ENCODE results near the gene PRMT5. TPM values are rescaled to one million over a fixed set of nuclear protein-coding genes. Genes with fewer than 3 reads are reported as not detected.
A peak's percentile ranks its signal among the peaks of the same experiment; 100 is the strongest.
"Not testable (repeated sequence)": the region's sequence is repeated elsewhere in the genome, so short reads cannot be mapped to it uniquely, and the experiment has no call there.

PRMT5 gene
- total RNA-seq, 1 experiment from 2014 or later: 92.8 TPM

GRCh38 chr14:22945642-22946041 lies 16.5 kb upstream of the PRMT5 start:
- in situ Hi-C loops (cut with HindIII; ENCODE audit: low pct_unique_long_range_greater_than_20kb, low sequenced_read_pairs): no loop called here
- no peak for DNase-seq (ENCODE audit: low read depth)

- no peak for DNase-seq (ENCODE audit: low read depth)
- in situ Hi-C loops (cut with HindIII; ENCODE audit: low pct_unique_long_range_greater_than_20kb, low sequenced_read_pairs): no loop called here
Observed at GRCh38 chr14:22939684-22940083, 10.5 kb upstream of the PRMT5 start.

GRCh38 chr14:22935156-22935555 lies 6.0 kb upstream of the PRMT5 start:
- in situ Hi-C loops (cut with HindIII; ENCODE audit: low pct_unique_long_range_greater_than_20kb, low sequenced_read_pairs): no loop called here
- no peak for DNase-seq (ENCODE audit: low read depth)

GRCh38 chr14:22932146-22932545 lies 3.0 kb upstream of the PRMT5 start:
- in situ Hi-C loops (cut with HindIII; ENCODE audit: low pct_unique_long_range_greater_than_20kb, low sequenced_read_pairs): no loop called here
- no peak for DNase-seq (ENCODE audit: low read depth)

- no peak for DNase-seq (ENCODE audit: low read depth)
- in situ Hi-C loops (cut with HindIII; ENCODE audit: low pct_unique_long_range_greater_than_20kb, low sequenced_read_pairs): no loop called here
Observed at GRCh38 chr14:22929961-22930364, 787 bp upstream of the PRMT5 start.

- no peak for DNase-seq (ENCODE audit: low read depth)
- in situ Hi-C loops (cut with HindIII; ENCODE audit: low pct_unique_long_range_greater_than_20kb, low sequenced_read_pairs): no loop called here
Observed at GRCh38 chr14:22928237-22929103, 706 bp downstream of the PRMT5 start.

- DNase-seq (ENCODE audit: low read depth): no peak
- in situ Hi-C loops (cut with HindIII; ENCODE audit: low pct_unique_long_range_greater_than_20kb, low sequenced_read_pairs): no loop called here
Observed at GRCh38 chr14:22926316-22926715, 2.9 kb downstream of the PRMT5 start.

GRCh38 chr14:22925513-22925912 lies 3.7 kb downstream of the PRMT5 start:
- DNase-seq (ENCODE audit: low read depth): no peak
- in situ Hi-C loops (cut with HindIII; ENCODE audit: low pct_unique_long_range_greater_than_20kb, low sequenced_read_pairs): no loop called here

GRCh38 chr14:22923746-22924145 lies 5.4 kb downstream of the PRMT5 start:
- no peak for DNase-seq (ENCODE audit: low read depth)
- in situ Hi-C loops (cut with HindIII; ENCODE audit: low pct_unique_long_range_greater_than_20kb, low sequenced_read_pairs): no loop called here

GRCh38 chr14:22922294-22922693 lies 6.9 kb downstream of the PRMT5 start:
- in situ Hi-C loops (cut with HindIII; ENCODE audit: low pct_unique_long_range_greater_than_20kb, low sequenced_read_pairs): no loop called here
- DNase-seq (ENCODE audit: low read depth): no peak

GRCh38 chr14:22920697-22921096 lies 8.5 kb downstream of the PRMT5 start:
- no peak for DNase-seq (ENCODE audit: low read depth)
- in situ Hi-C loops (cut with HindIII; ENCODE audit: low pct_unique_long_range_greater_than_20kb, low sequenced_read_pairs): no loop called here

- no peak for DNase-seq (ENCODE audit: low read depth)
- in situ Hi-C loops (cut with HindIII; ENCODE audit: low pct_unique_long_range_greater_than_20kb, low sequenced_read_pairs): no loop called here
Observed at GRCh38 chr14:22919601-22919921, 9.6 kb downstream of the PRMT5 start.

- DNase-seq (ENCODE audit: low read depth): peak; percentile 99
- in situ Hi-C loops (cut with HindIII; ENCODE audit: low pct_unique_long_range_greater_than_20kb, low sequenced_read_pairs): no loop called here
Observed at GRCh38 chr14:22918804-22919600, 10.2 kb downstream of the PRMT5 start, which contains the start of gene RBM23. RBM23 (minus strand) TSS chr14:22919149.

- DNase-seq (ENCODE audit: low read depth): no peak
- in situ Hi-C loops (cut with HindIII; ENCODE audit: low pct_unique_long_range_greater_than_20kb, low sequenced_read_pairs): no loop called here
Observed at GRCh38 chr14:22915886-22916521, 13.2 kb downstream of the PRMT5 start.

- in situ Hi-C loops (cut with HindIII; ENCODE audit: low pct_unique_long_range_greater_than_20kb, low sequenced_read_pairs); DNase-seq (ENCODE audit: low read depth): not testable (repeated sequence)
Observed at GRCh38 chr14:22914836-22915235, 14.3 kb downstream of the PRMT5 start.

- in situ Hi-C loops (cut with HindIII; ENCODE audit: low pct_unique_long_range_greater_than_20kb, low sequenced_read_pairs): no loop called here
- DNase-seq (ENCODE audit: low read depth): no peak
Observed at GRCh38 chr14:22910916-22911315, 18.3 kb downstream of the PRMT5 start.

- no peak for DNase-seq (ENCODE audit: low read depth)
- in situ Hi-C loops (cut with HindIII; ENCODE audit: low pct_unique_long_range_greater_than_20kb, low sequenced_read_pairs): no loop called here
Observed at GRCh38 chr14:22908601-22909000, 20.6 kb downstream of the PRMT5 start.

GRCh38 chr14:22907429-22907828 lies 21.7 kb downstream of the PRMT5 start:
- in situ Hi-C loops (cut with HindIII; ENCODE audit: low pct_unique_long_range_greater_than_20kb, low sequenced_read_pairs): no loop called here
- no peak for DNase-seq (ENCODE audit: low read depth)

- in situ Hi-C loops (cut with HindIII; ENCODE audit: low pct_unique_long_range_greater_than_20kb, low sequenced_read_pairs): no loop called here
- no peak for DNase-seq (ENCODE audit: low read depth)
Observed at GRCh38 chr14:22906073-22906472, 23.1 kb downstream of the PRMT5 start.

Data from Caki2 (cell line).